Measurements from ENCODE around the gene MARK3.

Gene MARK3

DNA sequence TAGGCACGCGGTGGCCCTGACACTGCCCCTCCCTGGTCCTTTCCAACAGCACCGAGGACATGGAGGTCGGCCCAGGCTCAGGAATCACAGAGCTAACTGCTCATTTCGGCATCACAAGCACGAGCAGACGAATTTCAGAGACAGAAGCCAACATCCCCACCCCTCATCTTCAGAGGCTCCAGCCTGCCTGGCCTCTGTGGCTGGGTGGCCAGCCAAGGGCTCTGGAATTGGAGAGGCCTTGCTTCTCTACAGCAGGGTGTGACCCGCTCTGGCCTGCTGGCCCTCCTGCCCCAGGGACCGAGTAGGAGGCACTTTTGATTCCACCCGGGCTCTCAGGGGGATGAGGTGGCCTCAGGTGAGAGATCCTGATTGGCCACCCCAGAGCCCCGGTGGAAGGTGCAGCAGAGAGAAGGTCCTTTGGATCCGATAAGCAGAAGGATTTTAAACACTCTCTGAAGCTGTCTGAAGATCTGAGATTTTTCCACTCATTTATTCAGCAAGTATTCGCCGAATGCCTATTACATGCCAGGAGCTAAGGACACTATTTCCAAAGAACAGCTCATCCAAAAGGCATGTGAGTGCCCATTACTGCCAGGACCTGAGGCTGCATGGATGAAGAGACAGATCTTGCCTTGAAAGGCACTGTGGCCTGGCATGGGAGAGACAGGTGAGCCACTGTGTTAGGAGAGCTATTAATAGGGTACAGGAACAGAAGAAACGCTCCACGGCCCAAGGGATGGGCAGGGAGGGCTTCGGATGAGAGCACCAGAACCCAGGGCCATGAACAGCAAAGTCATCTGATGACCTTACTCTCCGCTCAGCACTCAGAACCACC lies 167.0 kb downstream of the MARK3 start:
- DNase-seq, result no peak

DNA sequence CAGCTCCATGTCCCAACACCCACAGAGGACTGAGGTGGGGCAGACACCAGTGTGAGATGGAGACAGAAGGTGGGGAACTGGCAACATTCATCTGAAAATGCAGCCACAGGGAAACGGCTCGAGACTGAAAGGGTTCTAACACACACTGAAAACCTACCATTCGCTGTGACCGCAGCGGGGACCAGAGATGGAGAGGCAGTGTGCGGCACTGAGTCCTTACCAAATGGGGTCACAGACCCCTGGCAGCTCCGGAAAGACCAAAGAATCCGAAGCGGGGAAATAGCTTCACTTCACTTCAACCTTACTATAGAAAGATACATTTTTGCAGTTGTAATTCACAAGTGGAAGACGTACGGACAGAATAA lies 167.6 kb downstream of the MARK3 start:
- no peak for DNase-seq
